Dermis blood vessel endothelial cell (primary cell): Measurements from ENCODE around the gene ZNHIT3. TPM values are rescaled to one million over a fixed set of nuclear protein-coding genes. Genes with fewer than 3 reads are reported as not detected.

ENCODE experiments used
- total RNA-seq: library from RNA; depleted of rRNA; stranded (reverse); fragments of >200 nt; gene quantifications from 2 replicates; pipeline ENCODE4 v1.2.3, GENCODE V29; 2014

ZNHIT3 gene
- total RNA-seq, 1 donor from 2014 or later: 32.5 TPM

Other genes with a start within 250 kb of the ZNHIT3 start
- 0.05 and 0.17 TPM in 2 replicates for gene TBC1D3I, start 222.1 kb upstream of the ZNHIT3 start, total RNA-seq
- gene TBC1D3G, start 162.8 kb upstream of the ZNHIT3 start, total RNA-seq: not detected in 2 replicates
- gene TBC1D3H, start 98.2 kb upstream of the ZNHIT3 start, total RNA-seq: not detected in 2 replicates
- 54.8 and 64.0 TPM in 2 replicates for gene MYO19, start 48.2 kb downstream of the ZNHIT3 start, total RNA-seq
- gene PIGW, start 48.3 kb downstream of the ZNHIT3 start, total RNA-seq: 3.9 and 14.6 TPM in 2 replicates
- 45.6 and 48.1 TPM in 2 replicates for gene GGNBP2, start 58.2 kb downstream of the ZNHIT3 start, total RNA-seq
- 9.2 and 12.1 TPM in 2 replicates for gene DHRS11, start 105.2 kb downstream of the ZNHIT3 start, total RNA-seq
- gene MRM1, start 114.9 kb downstream of the ZNHIT3 start, total RNA-seq: 6.6 and 6.7 TPM in 2 replicates